GM12878 (cell line): ENCODE results near the gene ZNF680. TPM values are rescaled to one million over a fixed set of nuclear protein-coding genes. Genes with fewer than 3 reads are reported as not detected.

ENCODE experiments used
- ATAC-seq: fragments of 200-7000 bp; cut with Tn5 transposase; 3 replicates; pipeline ENCODE4 v1.9.1; 2020; ENCODE audit warnings: mild to moderate bottlenecking, moderate library complexity
- BruUV-seq: library from RNA; stranded (reverse); fragments of 400-500 nt; replicated peaks from 2 replicates; lab custom pipeline; 2021; lab: Mats Ljungman, UMichigan
- CTCF ChIA-PET: fragments of 300-600 bp; sonication (Branson Sonifier 250); formaldehyde crosslinking; extraction: SDS; loops from one replicate; lab custom pipeline; 2021; ENCODE audit warnings: inconsistent platforms; lab: Yijun Ruan, JAX
- POLR2A ChIA-PET: fragments of 350-600 bp; formaldehyde crosslinking; extraction: SDS; loops from one replicate; lab custom pipeline; 2021; ENCODE audit warnings: inconsistent platforms; lab: Charles Lee
- RAD21 ChIA-PET: fragments of 300-600 bp; sonication (Branson Sonifier 250); formaldehyde crosslinking; loops from one replicate; lab custom pipeline; 2023; ENCODE audit warnings: antibody characterized with exemption; ENCODE audit not compliant: unreplicated experiment; lab: Charles Lee
- SMC1A ChIA-PET: fragments of 300-600 bp; sonication (Branson Sonifier 250); formaldehyde crosslinking; loops from one replicate; lab custom pipeline; 2023; ENCODE audit not compliant: unreplicated experiment, uncharacterized antibody; lab: Charles Lee
- DNase-seq: peaks from one replicate; pipeline ENCODE4 v3.0.0-alpha.2; 2011; ENCODE audit warnings: low read depth, low spot score
- FAIRE-seq: peaks from 3 replicates; lab custom pipeline; 2011; peaks lifted over from hg19 to GRCh38; lab: Jason Lieb, UNC
- H2AFZ ChIP-seq: 2 replicates; pipeline ENCODE4 v1.6.0; 2011; ENCODE audit warnings: low read depth, low read length, control low read depth; ENCODE audit not compliant: control insufficient read depth
- H3K27ac ChIP-seq: 2 replicates; pipeline ENCODE4 v1.5.1; 2011; ENCODE audit warnings: control low read depth; ENCODE audit not compliant: control insufficient read depth, insufficient read depth
- H3K27me3 ChIP-seq, 2 experiments: replicated peaks in 1 of 2; 2 replicates each; pipeline versions ENCODE4 v1.6.0 to v1.6.1; 2011; ENCODE audit warnings: low read length in 1 of 2; ENCODE audit not compliant: control insufficient read depth in 2 of 2, insufficient read depth in 2 of 2
- H3K36me3 ChIP-seq, 2 experiments: 2 replicates each; pipeline ENCODE4 v1.5.1; 2011; ENCODE audit warnings: low read length in 1 of 2; ENCODE audit not compliant: control insufficient read depth in 2 of 2, insufficient read depth in 2 of 2
- H3K4me1 ChIP-seq: 2 replicates; pipeline ENCODE4 v1.6.1; 2011; ENCODE audit warnings: mild to moderate bottlenecking, low read length, moderate library complexity, mixed read lengths; ENCODE audit not compliant: control insufficient read depth, insufficient read depth
- H3K4me2 ChIP-seq: 2 replicates; pipeline ENCODE4 v1.6.0; 2011; ENCODE audit warnings: control low read depth; ENCODE audit not compliant: control insufficient read depth, insufficient read depth
- H3K4me3 ChIP-seq: fragments of 200-600 bp; sonication (generic); 2 replicates; pipeline ENCODE4 v1.5.1; 2016
- H3K79me2 ChIP-seq: 2 replicates; pipeline ENCODE4 v1.6.0; 2011; ENCODE audit warnings: low read length; ENCODE audit not compliant: control insufficient read depth, insufficient read depth
- H3K9ac ChIP-seq: 2 replicates; pipeline ENCODE4 v1.8.0; 2011; ENCODE audit warnings: low read length, control low read depth, mixed read lengths; ENCODE audit not compliant: control insufficient read depth, insufficient read depth
- H3K9me3 ChIP-seq: replicated peaks from 3 replicates; pipeline ENCODE4 v1.5.1; 2011; ENCODE audit warnings: mild to moderate bottlenecking, low read length; ENCODE audit not compliant: control insufficient read depth, insufficient read depth
- H4K20me1 ChIP-seq: 2 replicates; pipeline ENCODE4 v1.6.0; 2011; ENCODE audit not compliant: control insufficient read depth, insufficient read depth
- BHLHE40 ChIP-seq, 2 experiments: fragments of 450-650 bp in 1 of 2; IDR thresholded peaks; 2 replicates each; pipeline ENCODE4 v1.6.1; 2011 to 2017; ENCODE audit warnings: low read depth in 2 of 2, borderline replicate concordance in 1 of 2, improper control_type of control experiment in 1 of 2, low read length in 1 of 2, mild to moderate bottlenecking in 1 of 2
- CHD2 ChIP-seq: IDR thresholded peaks from 2 replicates; pipeline ENCODE4 v1.6.1; 2011; ENCODE audit warnings: low read depth, low read length, improper control_type of control experiment, borderline replicate concordance
- CREB1 ChIP-seq: IDR thresholded peaks from 2 replicates; pipeline ENCODE4 v1.6.1; 2012; ENCODE audit warnings: low read depth, mild to moderate bottlenecking, inconsistent platforms
- ESRRA ChIP-seq: IDR thresholded peaks from 2 replicates; pipeline ENCODE4 v1.6.1; 2012; ENCODE audit warnings: mild to moderate bottlenecking, low read length, improper control_type of control experiment
- MEF2B ChIP-seq: fragments of 450-650 bp; IDR thresholded peaks from 2 replicates; pipeline ENCODE4 v1.6.1; 2018; ENCODE audit warnings: mild to moderate bottlenecking, moderate library complexity; ENCODE audit not compliant: partially characterized antibody, poor library complexity, severe bottlenecking
- PAX8 ChIP-seq: fragments of 450-650 bp; IDR thresholded peaks from 2 replicates; pipeline ENCODE4 v1.6.1; 2017; ENCODE audit warnings: mild to moderate bottlenecking, moderate library complexity
- REST ChIP-seq: IDR thresholded peaks from 2 replicates; pipeline ENCODE4 v1.6.1; 2012; ENCODE audit warnings: mild to moderate bottlenecking, low read depth, low read length
- SMARCA5 ChIP-seq: fragments of 450-650 bp; IDR thresholded peaks from 2 replicates; pipeline ENCODE4 v1.6.1; 2017; ENCODE audit warnings: mild to moderate bottlenecking
- TARDBP ChIP-seq: IDR thresholded peaks from 2 replicates; pipeline ENCODE4 v1.6.1; 2016; ENCODE audit warnings: borderline replicate concordance
- ZNF687 ChIP-seq: fragments of 450-650 bp; IDR thresholded peaks from 2 replicates; pipeline ENCODE4 v1.6.1; 2017; ENCODE audit warnings: mild to moderate bottlenecking, moderate library complexity
- in situ Hi-C: fragments of 300-500 bp; cut with MboI; formaldehyde crosslinking; loops from 9 replicates; pipeline ENCODE4 v1.14.3; 2018; ENCODE audit warnings: mixed read lengths
- intact Hi-C: fragments of 100-400 bp; cut with micrococcal nuclease; formaldehyde crosslinking; loops from one replicate; pipeline ENCODE4 v1.14.2; 2022; ENCODE audit not compliant: unreplicated experiment
- polyA plus RNA-seq, 11 experiments: library from polyadenylated mRNA; depleted of rRNA in 4 of 11; unstranded in 6 of 11; stranded (reverse) in 5 of 11; fragments of >200 nt; fragmentation: Nextera tagmentation in 4 of 11; fragmentation: Illumina TruSeq in 1 of 11; extraction: Ambion mirVana in 4 of 11; extraction: Trizol in 1 of 11; gene quantifications; 1 replicate in 1 of 11; 2 replicates in 10 of 11; pipeline versions ENCODE4 v1.2.1 to v1.2.3, GENCODE V29; 2011 to 2016; ENCODE audit warnings: inconsistent platforms in 2 of 11, missing spikeins in 2 of 11, low read depth in 1 of 11
- total RNA-seq, 4 experiments: library from RNA; depleted of rRNA in 3 of 4; stranded (reverse); fragments of >200 nt in 3 of 4; fragmentation: Illumina TruSeq in 1 of 4; extraction: Trizol in 1 of 4; gene quantifications; 2 replicates each; pipeline versions ENCODE4 v1.2.1 to v1.2.3, GENCODE V29; 2013 to 2021
- TF ChIP-seq, protein P1 (sequence below): fragments of 450-650 bp; IDR thresholded peaks from 2 replicates; pipeline ENCODE4 v1.6.1; 2017; ENCODE audit warnings: mild to moderate bottlenecking

ZNF680 gene
- total and polyA plus RNA-seq, 10 of the 15 experiments (the other 5 are each of a cell fraction or from before 2014, with no cell fraction given), result 5.0 to 13.6 (median 7.8) TPM

GRCh38 chr7:64555046-64555445 lies 7.8 kb downstream of the ZNF680 start:
- SMC1A ChIA-PET, result interaction anchor here (0.7 kb wide), 1 partner anchor 8 kb away, joined by 5 read pairs; no protein-coding TSS in a partner anchor
- DNase-seq (no peak), FAIRE-seq (no peak), ATAC-seq (no peak)
- no peak overlapping the region for H3K4me3 ChIP-seq
- H3K9me3 ChIP-seq, result peaks cover 3% of the 10 kb centered on the region; the same call in 2 of the 3 replicates
- intact Hi-C loops (no loop called here), in situ Hi-C loops (loop anchor here (10.0 kb wide), 1 partner anchor 130 kb away; no protein-coding TSS in a partner anchor)
- RAD21 ChIA-PET, result no interaction called here
- BruUV-seq, result no TSS peak
- H3K4me1 ChIP-seq, result no peaks in the 10 kb centered on the region
- H3K36me3 ChIP-seq, result no peaks in the 10 kb centered on the region
- CTCF ChIA-PET, result no interaction called here
- no peak overlapping the region for H3K9ac ChIP-seq
- H3K27ac ChIP-seq, result no peak overlapping the region
- no peaks in the 10 kb centered on the region for H3K27me3 ChIP-seq
- H3K79me2 ChIP-seq, result no peaks in the 10 kb centered on the region; the same call in 1 of the 2 replicates
- H4K20me1 ChIP-seq, result no peaks in the 10 kb centered on the region
- H2AFZ ChIP-seq, result no peak overlapping the region
- no peak overlapping the region for H3K4me2 ChIP-seq
- POLR2A ChIA-PET, result no interaction called here
- no peak for TF ChIP-seq SMARCA5
- no peak for TF ChIP-seq TARDBP
- no peak for TF ChIP-seq REST
- TF ChIP-seq CHD2, result no peak
- TF ChIP-seq, protein P1, sequence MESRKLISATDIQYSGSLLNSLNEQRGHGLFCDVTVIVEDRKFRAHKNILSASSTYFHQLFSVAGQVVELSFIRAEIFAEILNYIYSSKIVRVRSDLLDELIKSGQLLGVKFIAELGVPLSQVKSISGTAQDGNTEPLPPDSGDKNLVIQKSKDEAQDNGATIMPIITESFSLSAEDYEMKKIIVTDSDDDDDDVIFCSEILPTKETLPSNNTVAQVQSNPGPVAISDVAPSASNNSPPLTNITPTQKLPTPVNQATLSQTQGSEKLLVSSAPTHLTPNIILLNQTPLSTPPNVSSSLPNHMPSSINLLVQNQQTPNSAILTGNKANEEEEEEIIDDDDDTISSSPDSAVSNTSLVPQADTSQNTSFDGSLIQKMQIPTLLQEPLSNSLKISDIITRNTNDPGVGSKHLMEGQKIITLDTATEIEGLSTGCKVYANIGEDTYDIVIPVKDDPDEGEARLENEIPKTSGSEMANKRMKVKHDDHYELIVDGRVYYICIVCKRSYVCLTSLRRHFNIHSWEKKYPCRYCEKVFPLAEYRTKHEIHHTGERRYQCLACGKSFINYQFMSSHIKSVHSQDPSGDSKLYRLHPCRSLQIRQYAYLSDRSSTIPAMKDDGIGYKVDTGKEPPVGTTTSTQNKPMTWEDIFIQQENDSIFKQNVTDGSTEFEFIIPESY, result no peak
- no peak for TF ChIP-seq CREB1
- TF ChIP-seq ESRRA, result no peak
- no peak for TF ChIP-seq ZNF687
- no peak for TF ChIP-seq BHLHE40 (IDR thresholded peaks at IDR 0.05; ENCODE audit: borderline replicate concordance in 1 of 2, low read depth in 2 of 2, low read length in 1 of 2)
- TF ChIP-seq PAX8, result no peak
- no peak for TF ChIP-seq MEF2B
